Hepatocyte (in vitro differentiated cells): ENCODE data around the gene C1orf141. TPM values are rescaled to one million over a fixed set of nuclear protein-coding genes. Genes with fewer than 3 reads are reported as not detected.
A peak's percentile ranks its signal among the peaks of the same experiment; 100 is the strongest.

Source experiments
- DNase-seq: peaks from one replicate; pipeline ENCODE4 v3.0.0-alpha.2; 2016; ENCODE audit warnings: low spot score
- H2AFZ ChIP-seq: fragments of 200-600 bp; sonication (generic); 2 replicates; pipeline ENCODE4 v1.6.0; 2016; ENCODE audit warnings: antibody characterized with exemption, mild to moderate bottlenecking
- H3K27ac ChIP-seq: fragments of 200-600 bp; sonication (generic); 2 replicates; pipeline ENCODE4 v1.5.1; 2016; ENCODE audit warnings: mild to moderate bottlenecking
- H3K27me3 ChIP-seq: fragments of 200-600 bp; sonication (generic); 2 replicates; pipeline ENCODE4 v1.6.1; 2016
- H3K36me3 ChIP-seq: fragments of 200-600 bp; sonication (generic); replicated peaks from 2 replicates; pipeline ENCODE4 v1.5.1; 2016; ENCODE audit warnings: low read depth; ENCODE audit not compliant: insufficient read depth
- H3K4me1 ChIP-seq: fragments of 200-600 bp; sonication (generic); 2 replicates; pipeline ENCODE4 v1.5.1; 2016; ENCODE audit warnings: mild to moderate bottlenecking, moderate library complexity; ENCODE audit not compliant: insufficient read depth
- H3K4me2 ChIP-seq: fragments of 200-600 bp; sonication (generic); 2 replicates; pipeline ENCODE4 v1.6.0; 2016
- H3K4me3 ChIP-seq: fragments of 200-600 bp; sonication (generic); 2 replicates; pipeline ENCODE4 v1.5.1; 2016; ENCODE audit warnings: mild to moderate bottlenecking
- H3K79me2 ChIP-seq: fragments of 200-600 bp; sonication (generic); 2 replicates; pipeline ENCODE4 v1.6.0; 2017; ENCODE audit warnings: mild to moderate bottlenecking
- H3K9me2 ChIP-seq: fragments of 200-600 bp; sonication (generic); replicated peaks from 2 replicates; pipeline ENCODE4 v1.6.0; 2017; ENCODE audit warnings: mild to moderate bottlenecking; ENCODE audit not compliant: insufficient read depth
- H3K9me3 ChIP-seq: fragments of 200-600 bp; sonication (generic); 2 replicates; pipeline ENCODE4 v1.5.1; 2016; ENCODE audit warnings: low read depth, mild to moderate bottlenecking
- H4K20me1 ChIP-seq: fragments of 200-600 bp; sonication (generic); 2 replicates; pipeline ENCODE4 v1.6.0; 2016; ENCODE audit warnings: mild to moderate bottlenecking; ENCODE audit not compliant: insufficient read depth, poor library complexity, severe bottlenecking
- CTCF ChIP-seq: fragments of 200-600 bp; sonication (generic); IDR thresholded peaks from 2 replicates; pipeline ENCODE4 v1.5.1; 2016; ENCODE audit warnings: antibody characterized with exemption, mild to moderate bottlenecking; ENCODE audit not compliant: poor library complexity
- EZH2 ChIP-seq: fragments of 200-600 bp; sonication (generic); IDR thresholded peaks from 2 replicates; pipeline ENCODE4 v1.6.1; 2016; ENCODE audit warnings: antibody characterized with exemption, mild to moderate bottlenecking, borderline replicate concordance
- EZH2phosphoT487 ChIP-seq: fragments of 200-600 bp; sonication (generic); IDR thresholded peaks from one replicate; pipeline ENCODE4 v1.6.1; 2018; ENCODE audit warnings: antibody characterized with exemption, mild to moderate bottlenecking, low read depth, moderate library complexity; ENCODE audit not compliant: unreplicated experiment, severe bottlenecking
- WGBS: methylation state at CpG from one replicate; pipeline ENCODE4 v1.1.6; 2016; ENCODE audit warnings: low lambda C conversion rate; ENCODE audit errors: missing lambda C conversion rate; 5-methylcytosine and 5-hydroxymethylcytosine counted together
- polyA plus RNA-seq: library from polyadenylated mRNA; unstranded; fragments of >200 nt; fragmentation: Nextera tagmentation; extraction: Ambion mirVana; gene quantifications from 2 replicates; pipeline ENCODE4 v1.2.1, GENCODE V29; 2016
- total RNA-seq: library from RNA; depleted of rRNA; stranded (reverse); fragments of >200 nt; gene quantifications from 2 replicates; pipeline ENCODE4 v1.2.3, GENCODE V29; 2014

C1orf141 gene
- total and polyA plus RNA-seq, 2 experiments from 2014 or later, result not detected

GRCh38 chr1:67126974-67127373 is 7.8 kb downstream of the C1orf141 start:
- Histone ChIP-seq H3K27ac (no peak overlapping the region), H3K4me1 (no peaks in the 10 kb centered on the region), H3K79me2 (no peaks in the 10 kb centered on the region), H2AFZ (no peak overlapping the region), H3K27me3 (no peaks in the 10 kb centered on the region), H4K20me1 (no peaks in the 10 kb centered on the region), H3K36me3 (no peaks in the 10 kb centered on the region), H3K9me2 (no peaks in the 10 kb centered on the region), H3K4me2 (no peak overlapping the region), H3K4me3 (no peak overlapping the region), H3K9me3 (no peaks in the 10 kb centered on the region)
- TF ChIP-seq EZH2phosphoT487 (no peak), CTCF (no peak)
- no peak for DNase-seq
- 47% methylated on average over 1 of the region's 1 CpG for WGBS

GRCh38 chr1:67126111-67126746 is 8.5 kb downstream of the C1orf141 start:
- DNase-seq, result no peak
- Histone ChIP-seq H3K27me3 (no peaks in the 10 kb centered on the region), H3K4me3 (no peak overlapping the region), H2AFZ (no peak overlapping the region), H3K36me3 (no peaks in the 10 kb centered on the region), H3K4me2 (no peak overlapping the region), H3K79me2 (no peaks in the 10 kb centered on the region), H3K4me1 (no peaks in the 10 kb centered on the region), H3K9me3 (no peaks in the 10 kb centered on the region), H3K9me2 (no peaks in the 10 kb centered on the region), H4K20me1 (no peaks in the 10 kb centered on the region), H3K27ac (no peak overlapping the region)
- 81% methylated on average over 5 of the region's 5 CpGs for WGBS
- TF ChIP-seq CTCF (peak; percentile 5), EZH2phosphoT487 (no peak), EZH2 (no peak)

- Histone ChIP-seq H3K4me1 (no peaks in the 10 kb centered on the region), H3K36me3 (no peaks in the 10 kb centered on the region), H3K4me2 (no peak overlapping the region), H3K79me2 (no peaks in the 10 kb centered on the region), H3K27me3 (no peaks in the 10 kb centered on the region), H3K9me3 (no peaks in the 10 kb centered on the region), H3K9me2 (no peaks in the 10 kb centered on the region), H3K27ac (no peak overlapping the region), H4K20me1 (no peaks in the 10 kb centered on the region), H3K4me3 (no peak overlapping the region), H2AFZ (no peak overlapping the region)
- TF ChIP-seq EZH2phosphoT487, result no peak
- TF ChIP-seq CTCF, result no peak
- no peak for TF ChIP-seq EZH2
- WGBS, result 91% methylated on average over 4 of the region's 4 CpGs
- DNase-seq, result no peak
Observed at GRCh38 chr1:67124455-67124854, 10.3 kb downstream of the C1orf141 start.
